OCI-LY1 (cell line): Measurements from ENCODE around the gene RHOU.

Experiments
- EZH2 ChIP-seq: fragments of 200-600 bp; sonication (generic), shearing (Covaris generic); IDR thresholded peaks from 2 replicates; pipeline ENCODE4 v1.8.0; 2017; ENCODE audit warnings: borderline replicate concordance, mixed run types, mild to moderate bottlenecking, antibody characterized with exemption, low read length, moderate library complexity, mixed read lengths
- TF ChIP-seq, protein P1 (sequence below): fragments of 200-600 bp; sonication (generic), shearing (Covaris generic); IDR thresholded peaks from 2 replicates; pipeline ENCODE4 v1.5.1; 2017; ENCODE audit warnings: mild to moderate bottlenecking, antibody characterized with exemption, low read length, moderate library complexity, mixed read lengths

GRCh38 chr1:228691926-228692325 lies 43.4 kb upstream of the RHOU start:
- TF ChIP-seq, protein P1, sequence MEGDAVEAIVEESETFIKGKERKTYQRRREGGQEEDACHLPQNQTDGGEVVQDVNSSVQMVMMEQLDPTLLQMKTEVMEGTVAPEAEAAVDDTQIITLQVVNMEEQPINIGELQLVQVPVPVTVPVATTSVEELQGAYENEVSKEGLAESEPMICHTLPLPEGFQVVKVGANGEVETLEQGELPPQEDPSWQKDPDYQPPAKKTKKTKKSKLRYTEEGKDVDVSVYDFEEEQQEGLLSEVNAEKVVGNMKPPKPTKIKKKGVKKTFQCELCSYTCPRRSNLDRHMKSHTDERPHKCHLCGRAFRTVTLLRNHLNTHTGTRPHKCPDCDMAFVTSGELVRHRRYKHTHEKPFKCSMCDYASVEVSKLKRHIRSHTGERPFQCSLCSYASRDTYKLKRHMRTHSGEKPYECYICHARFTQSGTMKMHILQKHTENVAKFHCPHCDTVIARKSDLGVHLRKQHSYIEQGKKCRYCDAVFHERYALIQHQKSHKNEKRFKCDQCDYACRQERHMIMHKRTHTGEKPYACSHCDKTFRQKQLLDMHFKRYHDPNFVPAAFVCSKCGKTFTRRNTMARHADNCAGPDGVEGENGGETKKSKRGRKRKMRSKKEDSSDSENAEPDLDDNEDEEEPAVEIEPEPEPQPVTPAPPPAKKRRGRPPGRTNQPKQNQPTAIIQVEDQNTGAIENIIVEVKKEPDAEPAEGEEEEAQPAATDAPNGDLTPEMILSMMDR = peak; percentile 40; the same call in 1 of the 2 replicates
- no peak for TF ChIP-seq EZH2
